Putamen (tissue), 1 donor: ENCODE data around the gene ABCA2.

Experiments used
- DNase-seq: peaks from one replicate; pipeline ENCODE4 v3.0.0-alpha.2; 2016; ENCODE audit warnings: low spot score

ABCA2 gene

GRCh38 chr9:136980669-136981478 lies 47.2 kb downstream of the ABCA2 start:
- DNase-seq, result no peak

- DNase-seq, result no peak
Observed at GRCh38 chr9:136979769-136980587, 48.1 kb downstream of the ABCA2 start.

GRCh38 chr9:136978865-136979544 lies 49.0 kb downstream of the ABCA2 start:
- DNase-seq, result no peak

GRCh38 chr9:136978073-136978864 lies 49.8 kb downstream of the ABCA2 start:
- DNase-seq, result peak; percentile 93

GRCh38 chr9:136977649-136978072 lies 50.4 kb downstream of the ABCA2 start:
- DNase-seq, result no peak

GRCh38 chr9:136977223-136977622 lies 50.8 kb downstream of the ABCA2 start, which contains the start of gene PTGDS:
Gene PTGDS, plus strand, starts transcription at chr9:136977504. Its CDS starts 75 bp downstream, at chr9:136977579.
- peak; percentile 97 for DNase-seq

GRCh38 chr9:136975644-136976043 lies 52.4 kb downstream of the ABCA2 start:
- peak; percentile 86 for DNase-seq

- DNase-seq, result no peak
Observed at GRCh38 chr9:136974817-136975535, 53.1 kb downstream of the ABCA2 start.

GRCh38 chr9:136973618-136974617 lies 54.1 kb downstream of the ABCA2 start:
- DNase-seq, result no peak

- DNase-seq, result no peak
Observed at GRCh38 chr9:136972743-136973142, 55.3 kb downstream of the ABCA2 start.

GRCh38 chr9:136972335-136972734 lies 55.7 kb downstream of the ABCA2 start:
- DNase-seq, result no peak

- no peak for DNase-seq
Observed at GRCh38 chr9:136971746-136972145, 56.3 kb downstream of the ABCA2 start.

GRCh38 chr9:136970361-136970760 lies 57.7 kb downstream of the ABCA2 start:
- no peak for DNase-seq

- DNase-seq, result no peak
Observed at GRCh38 chr9:136969774-136970173, 58.3 kb downstream of the ABCA2 start.

GRCh38 chr9:136969150-136969549 lies 58.9 kb downstream of the ABCA2 start:
- no peak for DNase-seq

- DNase-seq, result no peak
Observed at GRCh38 chr9:136968333-136969127, 59.5 kb downstream of the ABCA2 start.

GRCh38 chr9:136965771-136966484 lies 62.1 kb downstream of the ABCA2 start:
- peak; percentile 80 for DNase-seq

- no peak for DNase-seq
Observed at GRCh38 chr9:136964833-136965422, 63.1 kb downstream of the ABCA2 start.
